HG02943 (cell line): ENCODE measurements around the gene IGF2BP2.
"Not testable (repeated sequence)": the region's sequence is repeated elsewhere in the genome, so short reads cannot be mapped to it uniquely, and the experiment has no call there.

ENCODE experiments used
- ATAC-seq: cut with Tn5 transposase; IDR thresholded peaks from one replicate; pipeline ENCODE4 v1.9.1; 2021; ENCODE audit warnings: mild to moderate bottlenecking, low read depth, moderate library complexity; ENCODE audit not compliant: unreplicated experiment

Gene IGF2BP2

GRCh38 chr3:185838417-185838989, 13.7 kb upstream of the IGF2BP2 start:
- not testable (repeated sequence) for ATAC-seq

- no peak for ATAC-seq
Measured at GRCh38 chr3:185837414-185837813, 12.6 kb upstream of the IGF2BP2 start.

GRCh38 chr3:185831990-185832389, 7.1 kb upstream of the IGF2BP2 start:
- ATAC-seq, result no peak

- no peak for ATAC-seq
Measured at GRCh38 chr3:185831195-185831594, 6.4 kb upstream of the IGF2BP2 start.

GRCh38 chr3:185830018-185830797, 5.4 kb upstream of the IGF2BP2 start:
- no peak for ATAC-seq

GRCh38 chr3:185828755-185829154, 3.9 kb upstream of the IGF2BP2 start:
- ATAC-seq, result no peak

GRCh38 chr3:185827595-185828344, 2.9 kb upstream of the IGF2BP2 start:
- no peak for ATAC-seq

GRCh38 chr3:185825639-185826481, 1.0 kb upstream of the IGF2BP2 start:
- peak; percentile 39 for ATAC-seq

- peak; percentile 16 for ATAC-seq
Measured at GRCh38 chr3:185824051-185825005, 514 bp downstream of the IGF2BP2 start.

- no peak for ATAC-seq
Measured at GRCh38 chr3:185823078-185824044, 1.5 kb downstream of the IGF2BP2 start.

- ATAC-seq, result no peak
Measured at GRCh38 chr3:185822221-185823000, 2.4 kb downstream of the IGF2BP2 start.

- ATAC-seq, result no peak
Measured at GRCh38 chr3:185820973-185821758, 3.7 kb downstream of the IGF2BP2 start.

- ATAC-seq, result no peak
Measured at GRCh38 chr3:185818267-185818875, 6.5 kb downstream of the IGF2BP2 start.

- ATAC-seq, result no peak
Measured at GRCh38 chr3:185815391-185816282, 9.2 kb downstream of the IGF2BP2 start.

GRCh38 chr3:185813691-185814215, 11.1 kb downstream of the IGF2BP2 start:
- ATAC-seq, result no peak
